Activated naive CD4-positive, alpha-beta T cell treated with anti-CD3 and anti-CD28 coated beads, Interleukin-2, amount 50 U/mL, for 24 hours (primary cell): Measurements from ENCODE around the gene CFAP57.
A peak's percentile ranks its signal among the peaks of the same experiment; 100 is the strongest.

Source experiments
- H3K27ac Mint-ChIP-seq: one replicate; pipeline ENCODE4 v1.8.0; 2021; ENCODE audit warnings: mild to moderate bottlenecking, mixed read lengths
- H3K27me3 Mint-ChIP-seq: one replicate; pipeline ENCODE4 v1.8.0; 2021; ENCODE audit warnings: mixed read lengths
- H3K36me3 Mint-ChIP-seq: one replicate; pipeline ENCODE4 v1.8.0; 2021; ENCODE audit warnings: mixed read lengths
- H3K4me1 Mint-ChIP-seq: one replicate; pipeline ENCODE4 v1.8.0; 2021; ENCODE audit warnings: mixed read lengths
- H3K4me3 Mint-ChIP-seq: one replicate; pipeline ENCODE4 v1.8.0; 2021; ENCODE audit warnings: mild to moderate bottlenecking, mixed read lengths
- H3K9me3 Mint-ChIP-seq: one replicate; pipeline ENCODE4 v1.8.0; 2021; ENCODE audit warnings: mixed read lengths

CFAP57 gene

DNA sequence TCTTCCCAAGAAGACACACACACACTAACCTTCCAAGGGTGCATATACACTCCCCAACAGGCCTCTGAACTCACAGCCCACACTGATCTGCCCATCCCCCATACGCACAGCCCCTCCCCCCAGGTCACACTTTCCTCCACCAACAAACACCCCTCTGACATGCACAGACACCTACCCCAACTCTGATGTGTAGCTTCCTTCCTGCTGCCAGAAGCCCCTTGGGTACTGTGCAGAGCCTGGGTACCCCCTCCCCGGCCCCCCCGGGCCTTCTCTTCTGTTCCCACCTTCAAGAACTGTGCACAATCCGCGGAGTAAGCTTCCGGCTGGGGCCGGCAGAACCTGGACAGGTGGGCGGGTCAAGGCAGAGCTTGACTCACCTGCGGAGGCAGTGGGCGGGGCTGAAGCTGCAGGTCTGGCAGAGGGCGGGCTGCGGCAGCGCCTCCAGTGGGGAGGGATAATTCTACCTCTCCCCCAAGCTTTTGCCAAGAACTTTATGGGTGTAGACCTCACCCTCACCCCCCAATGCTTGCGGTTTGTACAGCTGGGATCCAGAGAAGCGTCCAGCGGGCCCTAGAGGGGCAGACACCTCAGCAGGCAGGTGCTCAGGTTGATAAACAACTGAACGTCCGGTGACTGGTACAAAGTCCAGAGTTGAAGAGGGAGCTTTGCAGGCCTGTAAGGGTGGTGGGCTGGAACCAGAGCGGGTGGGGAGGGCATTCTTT is 113.3 kb downstream of the CFAP57 start, which contains the start of gene C1orf210:
TSS of gene C1orf210 (minus strand) at position 313 of the 722 bp plus-strand sequence. CDS start 2,311 bp downstream, outside the sequence.
- H3K4me3 Mint-ChIP-seq, result no peak within 1 kb of the TSS
- no peaks in the 10 kb centered on the region for H3K36me3 Mint-ChIP-seq
- H3K27me3 Mint-ChIP-seq, result peaks cover 1% of the 10 kb centered on the region
- peak within 1 kb of the TSS; percentile 21 for H3K27ac Mint-ChIP-seq
- H3K9me3 Mint-ChIP-seq, result no peaks in the 10 kb centered on the region
- H3K4me1 Mint-ChIP-seq, result no peaks in the 10 kb centered on the region

- Mint-ChIP-seq H3K36me3 (no peaks in the 10 kb centered on the region), H3K9me3 (no peaks in the 10 kb centered on the region), H3K27me3 (peaks cover 1% of the 10 kb centered on the region), H3K27ac (no peak overlapping the region), H3K4me3 (no peak overlapping the region), H3K4me1 (no peaks in the 10 kb centered on the region)
These were observed 114.0 kb downstream of the CFAP57 start for GRCh38 chr1:43286115-43286514.

GRCh38 chr1:43286533-43286932 is 114.4 kb downstream of the CFAP57 start:
- H3K36me3 Mint-ChIP-seq, result no peaks in the 10 kb centered on the region
- H3K4me1 Mint-ChIP-seq, result no peaks in the 10 kb centered on the region
- peaks cover 1% of the 10 kb centered on the region for H3K27me3 Mint-ChIP-seq
- H3K4me3 Mint-ChIP-seq, result no peak overlapping the region
- no peak overlapping the region for H3K27ac Mint-ChIP-seq
- H3K9me3 Mint-ChIP-seq, result no peaks in the 10 kb centered on the region

- Mint-ChIP-seq H3K4me3 (no peak overlapping the region), H3K36me3 (no peaks in the 10 kb centered on the region), H3K9me3 (no peaks in the 10 kb centered on the region), H3K27ac (no peak overlapping the region), H3K4me1 (no peaks in the 10 kb centered on the region), H3K27me3 (peaks cover 1% of the 10 kb centered on the region)
These were observed 116.1 kb downstream of the CFAP57 start for GRCh38 chr1:43288058-43288784.

DNA sequence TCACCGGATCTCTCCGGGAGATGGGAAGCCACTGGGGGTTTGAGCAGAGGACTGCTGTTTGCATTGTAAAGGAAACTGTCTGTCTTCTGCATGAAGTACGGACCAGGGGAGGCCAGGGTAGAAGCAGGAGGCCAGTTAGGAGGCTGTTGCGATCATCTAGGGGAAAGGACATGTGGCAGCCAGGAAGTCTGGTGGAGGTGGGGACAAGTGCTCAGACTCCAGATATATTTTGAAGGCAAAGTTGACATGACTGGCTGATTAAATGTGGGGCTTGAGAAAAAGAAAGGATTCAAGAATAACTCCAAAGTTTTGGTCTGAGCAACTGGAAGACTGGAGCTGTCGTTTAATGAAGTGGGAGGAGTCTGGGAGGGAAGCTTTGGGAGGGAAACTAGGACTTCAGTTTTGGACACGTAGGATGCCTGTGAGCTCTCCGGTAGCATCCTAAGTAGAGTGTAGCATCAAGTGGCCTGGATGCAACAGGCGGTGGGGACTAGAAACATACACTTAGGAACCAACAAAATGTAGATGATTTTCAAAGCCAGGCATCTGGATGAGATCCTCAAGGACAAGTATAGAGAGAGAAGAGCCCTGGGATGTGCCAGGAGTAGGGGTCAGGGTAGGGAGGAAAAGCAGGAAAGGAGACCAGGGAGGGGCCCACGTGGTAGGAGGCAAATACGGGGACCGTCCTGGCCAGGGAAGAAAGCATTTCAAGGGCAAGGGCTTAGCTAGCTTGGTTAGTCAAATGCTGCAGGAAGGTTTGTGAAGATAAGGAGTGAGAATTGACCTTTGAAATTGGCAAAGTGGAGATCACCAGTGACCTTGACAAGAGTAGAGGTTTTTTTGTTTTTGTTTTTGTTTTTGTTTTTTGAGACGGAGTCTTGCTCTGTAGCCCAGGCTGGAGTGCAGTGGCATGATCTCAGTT is 116.9 kb downstream of the CFAP57 start:
- Mint-ChIP-seq H3K27me3 (peaks cover 1% of the 10 kb centered on the region), H3K27ac (no peak overlapping the region), H3K9me3 (no peaks in the 10 kb centered on the region), H3K36me3 (no peaks in the 10 kb centered on the region), H3K4me3 (no peak overlapping the region), H3K4me1 (no peaks in the 10 kb centered on the region)

- no peak overlapping the region for H3K27ac Mint-ChIP-seq
These were observed 120.1 kb downstream of the CFAP57 start for GRCh38 chr1:43292216-43292615.

GRCh38 chr1:43292679-43293078 is 120.5 kb downstream of the CFAP57 start:
- Mint-ChIP-seq H3K4me1 (peaks cover 22% of the 10 kb centered on the region), H3K27ac (no peak overlapping the region), H3K9me3 (no peaks in the 10 kb centered on the region), H3K4me3 (no peak overlapping the region), H3K36me3 (no peaks in the 10 kb centered on the region), H3K27me3 (peaks cover 1% of the 10 kb centered on the region)

More at GRCh38 chr1:43292216-43292615, 120.1 kb downstream of the CFAP57 start:
- H3K9me3 Mint-ChIP-seq, result no peaks in the 10 kb centered on the region
- no peak overlapping the region for H3K4me3 Mint-ChIP-seq
- H3K27me3 Mint-ChIP-seq, result peaks cover 1% of the 10 kb centered on the region
- H3K36me3 Mint-ChIP-seq, result no peaks in the 10 kb centered on the region
- peaks cover 22% of the 10 kb centered on the region for H3K4me1 Mint-ChIP-seq

DNA sequence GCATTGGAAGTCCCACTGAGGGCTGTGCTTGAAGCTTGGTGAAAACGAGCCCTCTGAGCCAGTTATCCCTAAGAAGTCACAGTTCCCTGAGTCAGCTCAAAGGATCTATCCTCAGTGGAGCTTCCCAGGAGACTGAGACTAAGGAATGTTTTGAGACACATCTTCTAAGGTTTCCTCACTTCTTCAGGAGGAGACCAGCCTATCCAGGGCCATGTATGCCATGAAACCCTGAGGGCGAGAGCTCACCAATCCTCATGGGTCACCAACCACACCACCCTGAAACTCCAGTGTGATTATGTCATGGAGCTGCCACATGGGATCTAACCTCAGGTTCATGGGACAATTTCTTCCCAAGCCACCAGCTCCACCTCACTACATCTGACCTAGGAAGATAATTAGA is 121.0 kb downstream of the CFAP57 start:
- no peaks in the 10 kb centered on the region for H3K27me3 Mint-ChIP-seq
- H3K9me3 Mint-ChIP-seq, result no peaks in the 10 kb centered on the region
- peaks cover 22% of the 10 kb centered on the region for H3K4me1 Mint-ChIP-seq
- H3K36me3 Mint-ChIP-seq, result no peaks in the 10 kb centered on the region
- H3K4me3 Mint-ChIP-seq, result no peak overlapping the region
- H3K27ac Mint-ChIP-seq, result peak overlapping the region; percentile 59

GRCh38 chr1:43293896-43294760 is 122.0 kb downstream of the CFAP57 start:
- H3K27me3 Mint-ChIP-seq, result no peaks in the 10 kb centered on the region
- no peaks in the 10 kb centered on the region for H3K36me3 Mint-ChIP-seq
- H3K4me3 Mint-ChIP-seq, result no peak overlapping the region
- peaks cover 22% of the 10 kb centered on the region for H3K4me1 Mint-ChIP-seq
- H3K9me3 Mint-ChIP-seq, result no peaks in the 10 kb centered on the region
- no peak overlapping the region for H3K27ac Mint-ChIP-seq

- Mint-ChIP-seq H3K4me3 (no peak overlapping the region), H3K27ac (no peak overlapping the region), H3K27me3 (no peaks in the 10 kb centered on the region), H3K36me3 (no peaks in the 10 kb centered on the region), H3K9me3 (no peaks in the 10 kb centered on the region), H3K4me1 (peaks cover 22% of the 10 kb centered on the region)
These were observed 122.6 kb downstream of the CFAP57 start for GRCh38 chr1:43294761-43295160.

- Mint-ChIP-seq H3K4me1 (peaks cover 22% of the 10 kb centered on the region), H3K36me3 (no peaks in the 10 kb centered on the region), H3K4me3 (no peak overlapping the region), H3K9me3 (no peaks in the 10 kb centered on the region), H3K27me3 (no peaks in the 10 kb centered on the region), H3K27ac (peak overlapping the region; percentile 62)
These were observed 124.1 kb downstream of the CFAP57 start for GRCh38 chr1:43296207-43296606.

DNA sequence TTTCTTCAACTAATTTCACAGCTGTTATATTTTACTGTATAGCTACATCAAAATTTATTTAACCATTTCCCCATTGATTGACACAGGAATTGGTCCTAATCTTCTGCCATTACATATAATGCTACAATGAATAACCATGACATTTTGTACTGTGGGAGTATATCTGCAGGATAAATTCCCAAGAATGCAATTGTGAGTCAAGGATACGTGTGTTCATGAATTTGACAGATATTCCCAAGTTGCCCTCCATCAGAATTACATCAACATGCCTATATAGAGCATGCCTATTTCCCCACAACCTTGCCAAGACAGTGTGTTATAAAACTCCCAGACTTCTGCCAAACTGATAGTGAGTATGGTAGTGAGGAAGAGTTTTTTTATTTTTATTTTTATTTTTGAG is 125.9 kb downstream of the CFAP57 start:
- H3K36me3 Mint-ChIP-seq, result no peaks in the 10 kb centered on the region
- H3K4me3 Mint-ChIP-seq, result no peak overlapping the region
- H3K9me3 Mint-ChIP-seq, result no peaks in the 10 kb centered on the region
- H3K27me3 Mint-ChIP-seq, result no peaks in the 10 kb centered on the region
- no peak overlapping the region for H3K27ac Mint-ChIP-seq
- H3K4me1 Mint-ChIP-seq, result peaks cover 22% of the 10 kb centered on the region

DNA sequence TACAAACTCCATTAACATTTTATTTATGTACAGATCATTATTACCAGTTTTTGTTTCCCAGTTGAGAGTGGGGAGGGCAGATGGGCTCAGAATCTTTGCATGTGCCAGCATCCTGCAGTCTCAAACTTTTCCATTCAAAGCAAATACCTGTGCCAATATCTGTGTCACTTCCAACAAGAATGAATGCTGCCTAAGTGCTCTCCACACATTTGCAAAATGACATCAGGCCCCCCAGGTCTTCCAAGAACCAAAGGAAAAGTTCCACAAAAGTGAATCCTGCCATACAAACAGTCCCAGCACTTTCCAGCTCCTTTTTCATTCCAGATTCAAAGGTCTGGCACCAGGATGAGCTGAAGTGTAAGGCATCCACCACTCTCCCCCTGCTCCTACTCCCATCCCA is 127.0 kb downstream of the CFAP57 start:
- Mint-ChIP-seq H3K36me3 (no peaks in the 10 kb centered on the region), H3K27ac (no peak overlapping the region), H3K27me3 (no peaks in the 10 kb centered on the region), H3K4me1 (peaks cover 22% of the 10 kb centered on the region), H3K9me3 (no peaks in the 10 kb centered on the region), H3K4me3 (no peak overlapping the region)

DNA sequence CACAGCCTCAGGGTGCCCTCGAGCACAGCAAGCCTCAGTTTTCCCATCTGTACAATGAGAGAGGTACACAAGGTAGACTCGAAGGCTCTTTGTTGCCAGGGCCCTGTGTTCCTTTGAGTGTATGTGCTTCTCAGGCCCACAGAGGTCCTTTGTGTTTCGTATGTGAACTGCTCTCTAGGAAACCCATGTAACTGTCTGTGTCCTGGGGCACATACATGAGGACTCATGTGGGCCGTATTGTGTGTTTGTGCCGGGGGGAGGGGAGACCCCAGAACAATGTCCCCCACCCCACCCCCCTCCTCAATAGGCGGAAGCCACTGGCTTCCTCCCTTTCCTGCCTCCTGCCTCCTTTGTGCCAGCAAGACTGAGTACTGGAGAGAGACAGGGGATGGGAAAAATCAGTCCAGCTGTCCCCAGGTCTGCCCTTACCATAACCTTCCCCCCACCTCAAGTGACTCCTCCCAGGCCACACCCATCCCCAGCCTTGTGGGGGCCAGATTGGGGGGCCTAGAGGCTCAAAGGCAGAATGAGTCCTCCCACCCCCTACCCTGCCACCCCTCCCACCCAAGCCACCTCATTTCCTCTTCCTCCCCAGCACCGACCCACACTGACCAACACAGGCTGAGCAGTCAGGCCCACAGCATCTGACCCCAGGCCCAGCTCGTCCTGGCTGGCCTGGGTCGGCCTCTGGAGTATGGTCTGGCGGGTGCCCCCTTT is 128.4 kb downstream of the CFAP57 start, which contains the start of gene TIE1:
TSS of gene TIE1 (plus strand) at position 605 of the 717 bp plus-strand sequence. CDS start at position 695, 90 bp downstream.
- H3K4me3 Mint-ChIP-seq, result no peak within 1 kb of the TSS
- H3K9me3 Mint-ChIP-seq, result no peaks in the 10 kb centered on the region
- H3K4me1 Mint-ChIP-seq, result peaks cover 12% of the 10 kb centered on the region
- H3K27ac Mint-ChIP-seq, result no peak within 1 kb of the TSS
- no peaks in the 10 kb centered on the region for H3K36me3 Mint-ChIP-seq
- no peaks in the 10 kb centered on the region for H3K27me3 Mint-ChIP-seq
